ENCODE data around the gene C20orf96.

C20orf96 gene

DNA sequence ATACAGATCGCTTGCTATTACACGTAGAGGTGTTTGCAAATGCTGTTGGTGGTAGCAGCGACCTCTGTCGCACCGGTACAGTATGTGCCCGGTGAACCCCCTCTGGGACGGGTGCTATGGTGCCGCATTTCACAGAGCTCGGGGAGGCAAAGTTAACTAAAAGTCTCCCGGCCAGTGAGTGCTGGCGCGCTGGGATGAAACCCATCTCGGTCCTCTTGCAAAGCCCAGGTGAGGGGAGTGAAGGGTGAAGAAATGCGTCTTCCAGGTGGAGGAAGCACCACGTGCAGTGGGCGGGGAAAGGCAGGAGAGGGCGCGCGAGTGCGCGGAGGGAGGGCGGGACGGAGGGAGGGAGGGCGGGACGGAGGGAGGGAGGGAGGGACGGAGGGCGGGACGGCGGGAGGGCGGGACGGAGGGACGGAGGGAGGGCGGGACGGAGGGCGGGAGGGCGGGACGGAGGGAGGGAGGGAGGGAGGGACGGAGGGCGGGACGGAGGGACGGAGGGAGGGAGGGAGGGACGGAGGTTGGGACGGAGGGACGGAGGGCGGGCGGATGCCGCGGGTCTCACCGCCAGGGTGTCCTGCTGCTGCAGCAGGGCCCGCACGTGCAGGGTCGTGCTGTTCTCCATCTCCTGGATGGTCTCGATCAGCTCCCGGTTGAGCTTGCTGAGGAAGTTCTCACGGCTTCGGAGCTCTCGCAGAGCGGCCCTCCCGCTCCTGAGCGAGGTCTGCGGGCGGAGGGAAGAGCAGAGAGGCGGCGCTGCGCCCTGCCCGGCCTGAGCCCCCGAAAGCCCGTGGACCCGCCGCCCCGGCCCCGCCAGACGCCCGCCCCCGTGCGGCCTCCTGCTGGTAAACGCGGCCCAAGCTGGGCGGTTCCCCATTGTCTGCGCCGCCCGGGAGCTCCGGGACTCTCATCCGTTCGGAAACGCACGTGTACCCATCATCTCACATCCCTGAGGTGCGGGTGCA is 11.7 kb downstream of the C20orf96 start:
- H3K9ac ChIP-seq: no peak overlapping the region
- TF ChIP-seq Cebpa-rat (IDR thresholded peaks at IDR 0.05): no peak
- no peaks in the 10 kb centered on the region for H4K20me1 ChIP-seq
- H3K4me3 ChIP-seq: no peak overlapping the region
- peaks cover 5% of the 10 kb centered on the region for H3K4me1 ChIP-seq
- no peaks in the 10 kb centered on the region for H3K27me3 ChIP-seq
- peaks cover 93% of the 10 kb centered on the region for H3K36me3 ChIP-seq
- H3K27ac ChIP-seq: no peak overlapping the region
- H3K9me3 ChIP-seq: 0 out of 2 replicates have a peak, but pooled peaks cover 3% of the 10 kb centered on the region
- H3K4me2 ChIP-seq: no peak overlapping the region

DNA sequence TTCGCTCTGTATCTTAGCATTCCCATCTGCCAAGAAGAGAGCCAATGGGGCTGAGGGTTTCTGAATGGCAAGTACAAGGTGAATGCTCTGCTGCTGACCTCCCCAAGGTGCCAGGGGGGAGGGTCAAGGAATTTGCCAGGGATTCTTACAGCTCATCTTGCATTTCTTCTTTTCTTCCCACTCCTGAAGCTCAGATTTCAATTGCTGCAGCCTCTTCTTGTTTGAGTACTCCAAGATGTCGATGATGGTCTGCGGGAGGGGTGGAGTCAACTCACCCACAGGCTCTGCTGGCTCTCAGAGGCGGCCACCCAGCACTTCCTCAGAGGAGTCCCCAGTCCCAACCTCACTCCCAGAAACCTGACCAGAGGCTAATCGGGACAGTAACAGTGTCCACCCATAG is 12.4 kb downstream of the C20orf96 start:
- Histone ChIP-seq H3K4me3 (no peak overlapping the region), H3K36me3 (peaks cover 90% of the 10 kb centered on the region), H3K9ac (no peak overlapping the region), H3K4me1 (peaks cover 10% of the 10 kb centered on the region), H3K9me3 (0 out of 2 replicates have a peak, but pooled peaks cover 3% of the 10 kb centered on the region), H3K4me2 (no peak overlapping the region), H3K27ac (no peak overlapping the region), H3K27me3 (no peaks in the 10 kb centered on the region), H4K20me1 (no peaks in the 10 kb centered on the region)
- TF ChIP-seq Cebpa-rat (IDR thresholded peaks at IDR 0.05): no peak

DNA sequence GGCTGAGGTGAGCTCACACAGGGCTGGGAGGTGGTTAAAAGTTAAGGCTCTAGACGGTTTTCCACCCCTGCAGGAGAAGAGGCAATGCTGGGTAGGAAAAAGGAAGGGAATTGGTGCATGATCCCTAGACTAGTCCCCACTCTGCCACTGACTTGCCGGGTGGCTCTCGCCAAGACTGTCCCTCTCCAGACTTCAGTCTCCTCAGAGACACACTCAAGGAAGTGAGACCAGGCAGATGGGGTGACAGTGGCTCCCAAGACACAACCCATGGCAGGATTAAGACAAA is 13.1 kb downstream of the C20orf96 start:
- Histone ChIP-seq H3K4me1 (peaks cover 14% of the 10 kb centered on the region), H3K9me3 (0 out of 2 replicates have a peak, but pooled peaks cover 3% of the 10 kb centered on the region), H3K4me3 (no peak overlapping the region), H4K20me1 (no peaks in the 10 kb centered on the region), H3K9ac (no peak overlapping the region), H3K36me3 (peaks cover 92% of the 10 kb centered on the region), H3K4me2 (no peak overlapping the region), H3K27ac (no peak overlapping the region), H3K27me3 (no peaks in the 10 kb centered on the region)
- no peak for TF ChIP-seq Cebpa-rat (IDR thresholded peaks at IDR 0.05)

DNA sequence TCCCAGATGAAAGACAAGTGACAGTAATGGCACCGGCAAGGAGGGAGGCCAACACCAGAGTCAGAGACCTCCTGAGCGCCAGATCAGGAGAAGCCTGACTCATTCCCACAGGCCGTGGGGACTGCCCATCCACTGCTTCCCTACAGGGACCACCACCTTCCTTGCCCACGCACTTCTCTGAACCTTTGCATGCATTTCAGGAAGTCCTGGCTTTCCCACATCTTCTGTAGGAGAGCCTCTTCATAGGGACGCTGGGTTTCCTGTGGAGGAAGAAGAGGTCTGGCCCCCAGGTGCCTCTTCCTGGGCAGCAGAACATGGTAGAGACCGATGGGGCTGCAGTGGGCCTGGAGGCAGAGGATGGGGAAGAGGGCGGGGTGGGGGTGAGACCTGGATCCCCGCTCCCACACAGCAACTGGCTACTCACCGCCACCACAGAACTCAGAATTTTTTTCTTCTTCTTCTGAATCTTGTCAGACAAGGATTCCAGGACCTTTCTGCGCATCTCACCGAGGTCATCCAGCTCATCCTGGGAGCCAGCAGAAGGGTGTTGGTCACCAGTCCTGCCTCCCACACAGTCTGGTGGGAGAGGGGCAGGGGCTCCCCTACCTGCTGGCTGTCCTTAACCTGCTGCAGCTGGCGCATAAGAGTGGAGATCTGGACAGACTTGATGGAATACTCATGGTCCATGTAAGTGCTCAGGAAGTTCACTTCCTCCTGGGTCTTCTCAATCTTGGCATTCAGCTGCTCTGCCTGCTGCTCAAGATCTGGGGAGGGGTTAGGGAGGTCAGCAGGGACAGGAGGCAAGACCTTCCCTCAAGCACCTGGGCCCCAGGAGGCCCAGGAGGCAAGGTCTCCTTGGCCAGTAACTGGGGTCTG is 13.7 kb downstream of the C20orf96 start:
- no peaks in the 10 kb centered on the region for H3K27me3 ChIP-seq
- H3K27ac ChIP-seq: no peak overlapping the region
- no peak for TF ChIP-seq Cebpa-rat (IDR thresholded peaks at IDR 0.05)
- peaks cover 90% of the 10 kb centered on the region for H3K36me3 ChIP-seq
- H3K4me3 ChIP-seq: no peak overlapping the region
- no peak overlapping the region for H3K4me2 ChIP-seq
- H3K4me1 ChIP-seq: peaks cover 14% of the 10 kb centered on the region
- H3K9me3 ChIP-seq: 0 out of 2 replicates have a peak, but pooled peaks cover 3% of the 10 kb centered on the region
- H3K9ac ChIP-seq: no peak overlapping the region
- H4K20me1 ChIP-seq: no peaks in the 10 kb centered on the region

DNA sequence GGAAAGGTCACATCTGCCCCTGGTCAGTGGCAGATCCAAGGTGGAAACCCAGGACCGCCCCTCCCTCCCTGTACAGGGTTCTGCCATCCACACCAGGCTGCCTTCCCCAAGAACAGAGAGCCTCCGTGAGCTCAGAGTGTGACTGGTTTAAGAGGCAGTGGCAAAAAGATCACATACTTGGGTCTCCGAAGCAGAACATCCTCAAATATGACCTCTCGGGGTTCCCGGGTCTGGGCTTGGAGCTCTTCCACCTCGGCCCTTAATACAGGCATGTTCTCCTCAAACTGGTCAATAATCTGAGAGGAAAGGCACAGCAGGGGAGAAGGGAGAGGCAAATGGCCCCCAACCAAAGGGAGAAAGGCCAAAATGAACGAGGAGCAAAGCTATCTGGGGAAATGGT is 14.8 kb downstream of the C20orf96 start:
- H3K4me2 ChIP-seq: no peak overlapping the region
- no peak overlapping the region for H3K4me3 ChIP-seq
- peaks cover 20% of the 10 kb centered on the region for H3K4me1 ChIP-seq
- H3K36me3 ChIP-seq: peaks cover 84% of the 10 kb centered on the region
- no peaks in the 10 kb centered on the region for H4K20me1 ChIP-seq
- no peak for TF ChIP-seq Cebpa-rat (IDR thresholded peaks at IDR 0.05)
- no peaks in the 10 kb centered on the region for H3K27me3 ChIP-seq
- H3K9me3 ChIP-seq: 0 out of 2 replicates have a peak, but pooled peaks cover 3% of the 10 kb centered on the region
- H3K9ac ChIP-seq: no peak overlapping the region
- no peak overlapping the region for H3K27ac ChIP-seq

DNA sequence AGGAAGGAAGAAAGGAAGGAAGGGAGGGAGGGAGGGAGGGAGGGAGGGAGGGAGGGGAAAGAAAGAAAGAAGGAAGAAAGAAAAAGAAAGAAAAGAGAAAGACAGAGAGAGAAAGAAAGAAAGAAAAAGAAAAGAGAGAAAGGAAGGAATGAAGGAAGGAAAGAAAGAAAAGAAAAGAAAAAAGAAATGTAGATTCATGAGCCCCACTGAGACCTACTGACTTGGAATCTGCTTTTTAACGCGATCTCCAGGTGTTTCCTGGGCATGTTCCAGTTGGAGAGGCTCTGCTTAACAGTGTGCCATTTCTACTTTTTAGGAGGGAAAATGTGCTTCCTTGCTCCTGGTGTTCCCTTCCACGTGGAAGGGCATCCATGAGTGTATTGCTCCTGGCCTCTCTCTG is 16.7 kb downstream of the C20orf96 start:
- Histone ChIP-seq H3K4me1 (peaks cover 26% of the 10 kb centered on the region), H3K36me3 (peaks cover 66% of the 10 kb centered on the region), H3K4me3 (no peak overlapping the region), H4K20me1 (no peaks in the 10 kb centered on the region), H3K9ac (no peak overlapping the region), H3K27ac (0 out of 2 replicates have a peak overlapping the region, but pooled peaks have one; percentile 46), H3K4me2 (peak overlapping the region; percentile 44), H3K9me3 (no peaks in the 10 kb centered on the region), H3K27me3 (no peaks in the 10 kb centered on the region)
- no peak for TF ChIP-seq Cebpa-rat (IDR thresholded peaks at IDR 0.05)

DNA sequence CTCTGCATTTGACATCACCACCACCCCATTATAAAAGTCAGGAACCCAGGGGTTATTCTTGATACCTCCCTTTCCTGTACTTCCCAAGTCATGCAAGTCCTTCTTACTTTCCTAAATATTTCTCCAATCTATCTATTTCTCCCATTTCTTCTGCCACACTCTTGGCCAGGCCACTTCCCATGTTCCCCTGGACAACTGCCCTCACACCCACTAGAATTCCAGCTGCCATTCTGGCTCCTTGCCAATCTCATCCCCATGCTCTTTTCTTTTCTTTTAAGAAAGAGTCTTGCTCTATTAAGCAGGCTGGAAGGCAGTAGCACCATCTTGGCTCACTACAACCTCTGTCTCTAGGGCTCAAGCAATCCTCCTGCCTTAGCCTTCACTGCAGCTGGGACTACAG is 17.8 kb downstream of the C20orf96 start:
- H3K27me3 ChIP-seq: no peaks in the 10 kb centered on the region
- H3K9me3 ChIP-seq: no peaks in the 10 kb centered on the region
- TF ChIP-seq Cebpa-rat (IDR thresholded peaks at IDR 0.05): no peak

DNA sequence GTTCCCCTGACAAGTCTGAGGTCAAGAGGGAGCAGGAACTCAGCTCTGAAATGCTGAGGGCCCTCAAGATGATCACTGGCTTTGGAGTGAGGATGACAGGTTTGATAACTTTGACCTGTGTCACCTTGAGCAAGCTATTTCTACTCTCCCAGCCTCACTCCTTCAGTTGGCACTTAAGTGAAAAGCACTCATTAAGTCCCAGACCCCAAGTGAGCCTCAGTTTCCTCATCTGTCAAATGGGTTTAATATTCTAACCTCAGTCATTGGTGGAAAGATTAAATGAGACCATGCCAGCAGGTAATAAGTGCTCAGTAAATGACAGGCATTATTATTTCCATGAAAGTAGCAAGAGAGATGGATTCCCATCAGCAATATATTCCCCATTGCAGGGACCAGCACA is 19.0 kb downstream of the C20orf96 start:
- H3K36me3 ChIP-seq: peaks cover 45% of the 10 kb centered on the region
- no peak for TF ChIP-seq Cebpa-rat (IDR thresholded peaks at IDR 0.05)
- H3K4me2 ChIP-seq: no peak overlapping the region
- no peaks in the 10 kb centered on the region for H3K9me3 ChIP-seq
- no peak overlapping the region for H3K27ac ChIP-seq
- H3K4me1 ChIP-seq: peaks cover 29% of the 10 kb centered on the region
- no peaks in the 10 kb centered on the region for H4K20me1 ChIP-seq
- H3K4me3 ChIP-seq: no peak overlapping the region
- no peaks in the 10 kb centered on the region for H3K27me3 ChIP-seq
- H3K9ac ChIP-seq: no peak overlapping the region

More for the DNA sequence above, 17.8 kb downstream of the C20orf96 start:
- no peaks in the 10 kb centered on the region for H4K20me1 ChIP-seq
- no peak overlapping the region for H3K4me3 ChIP-seq
- peaks cover 57% of the 10 kb centered on the region for H3K36me3 ChIP-seq
- no peak overlapping the region for H3K9ac ChIP-seq
- peaks cover 26% of the 10 kb centered on the region for H3K4me1 ChIP-seq
- no peak overlapping the region for H3K4me2 ChIP-seq
- H3K27ac ChIP-seq: no peak overlapping the region

DNA sequence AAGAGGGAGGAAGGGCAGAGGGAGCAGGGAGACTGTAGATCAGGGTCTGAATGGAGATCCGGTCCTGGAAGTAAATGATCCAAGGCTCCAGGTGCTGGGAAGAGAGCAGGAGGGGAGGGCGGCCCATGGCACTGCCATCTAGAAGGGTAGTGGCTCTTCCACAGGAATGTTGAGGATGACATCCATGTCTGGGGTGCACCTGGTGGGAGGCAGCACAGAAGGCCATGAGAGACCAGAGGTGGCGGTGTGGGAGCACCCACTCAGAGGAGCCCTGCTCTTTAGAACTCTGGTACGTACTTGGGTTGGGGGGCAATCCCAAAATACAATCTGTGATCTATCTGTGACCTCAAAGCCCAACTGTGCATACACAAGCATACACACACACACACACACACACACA is 19.5 kb downstream of the C20orf96 start:
- H3K36me3 ChIP-seq: peaks cover 40% of the 10 kb centered on the region
- H3K4me1 ChIP-seq: peaks cover 30% of the 10 kb centered on the region
- H3K9ac ChIP-seq: no peak overlapping the region
- H3K27ac ChIP-seq: no peak overlapping the region
- H3K4me2 ChIP-seq: no peak overlapping the region
- no peaks in the 10 kb centered on the region for H3K9me3 ChIP-seq
- no peaks in the 10 kb centered on the region for H3K27me3 ChIP-seq
- H3K4me3 ChIP-seq: no peak overlapping the region
- TF ChIP-seq Cebpa-rat (IDR thresholded peaks at IDR 0.05): no peak
- H4K20me1 ChIP-seq: no peaks in the 10 kb centered on the region

DNA sequence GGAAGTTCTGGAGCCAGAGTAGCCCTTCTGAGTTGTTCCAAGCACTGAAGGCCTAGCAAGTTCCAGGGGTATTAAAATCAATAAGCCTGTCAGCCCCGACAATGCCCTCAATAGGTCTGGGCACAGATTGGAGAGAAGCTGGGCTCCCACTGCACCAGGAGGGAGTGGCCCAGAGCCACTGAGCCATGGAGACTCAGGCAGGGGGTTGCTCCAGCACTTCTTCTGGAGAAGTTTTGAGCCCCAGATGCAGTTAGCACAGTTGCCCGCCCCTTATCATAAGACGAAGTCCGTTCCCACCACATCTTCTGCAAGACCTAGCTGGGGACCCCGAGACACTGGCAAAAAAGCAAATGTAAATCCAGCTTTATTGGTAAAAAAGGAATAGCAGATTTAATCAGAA is 20.0 kb downstream of the C20orf96 start:
- Histone ChIP-seq H4K20me1 (no peaks in the 10 kb centered on the region), H3K4me1 (peaks cover 30% of the 10 kb centered on the region), H3K27me3 (no peaks in the 10 kb centered on the region), H3K9me3 (no peaks in the 10 kb centered on the region), H3K27ac (no peak overlapping the region), H3K4me2 (peak overlapping the region; percentile 17; the same call in 1 of the 2 replicates), H3K36me3 (peaks cover 35% of the 10 kb centered on the region), H3K4me3 (no peak overlapping the region), H3K9ac (no peak overlapping the region)
- TF ChIP-seq Cebpa-rat (IDR thresholded peaks at IDR 0.05): no peak

Measured in BLaER1 (cell line).